Measurements from ENCODE around the gene KSR1. TPM values are rescaled to one million over a fixed set of nuclear protein-coding genes. Genes with fewer than 3 reads are reported as not detected.

The KSR1 gene
- polyA plus RNA-seq, 1 of the 3 experiments (the other 2 are of a cell fraction), result 7.5 TPM

DNA sequence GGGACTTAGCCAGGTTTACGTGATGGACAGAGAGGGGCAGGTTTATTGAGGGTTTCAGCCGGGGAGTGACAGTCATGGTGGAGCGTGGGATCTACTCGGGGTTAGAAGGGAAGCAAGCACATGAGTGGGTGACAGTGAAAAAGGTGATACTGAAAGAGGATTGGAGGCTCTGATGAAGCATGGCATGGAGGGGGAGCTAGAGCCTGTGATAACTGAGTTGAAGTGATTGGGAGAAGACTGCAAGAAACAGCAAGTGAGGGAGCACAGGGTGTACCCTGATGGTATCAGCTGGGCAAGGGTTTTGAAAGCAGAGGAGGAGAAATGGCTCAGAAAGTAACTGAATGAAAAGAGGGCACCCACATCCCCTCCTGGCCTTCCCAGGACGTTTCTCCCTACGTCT, 6.7 kb upstream of the KSR1 start (continued):
- TF ChIP-seq, protein P1, sequence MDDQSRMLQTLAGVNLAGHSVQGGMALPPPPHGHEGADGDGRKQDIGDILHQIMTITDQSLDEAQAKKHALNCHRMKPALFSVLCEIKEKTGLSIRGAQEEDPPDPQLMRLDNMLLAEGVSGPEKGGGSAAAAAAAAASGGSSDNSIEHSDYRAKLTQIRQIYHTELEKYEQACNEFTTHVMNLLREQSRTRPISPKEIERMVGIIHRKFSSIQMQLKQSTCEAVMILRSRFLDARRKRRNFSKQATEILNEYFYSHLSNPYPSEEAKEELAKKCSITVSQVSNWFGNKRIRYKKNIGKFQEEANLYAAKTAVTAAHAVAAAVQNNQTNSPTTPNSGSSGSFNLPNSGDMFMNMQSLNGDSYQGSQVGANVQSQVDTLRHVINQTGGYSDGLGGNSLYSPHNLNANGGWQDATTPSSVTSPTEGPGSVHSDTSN (IDR thresholded peaks at IDR 0.05), result no peak
- no peak for TF ChIP-seq TCF12 (IDR thresholded peaks at IDR 0.05)

DNA sequence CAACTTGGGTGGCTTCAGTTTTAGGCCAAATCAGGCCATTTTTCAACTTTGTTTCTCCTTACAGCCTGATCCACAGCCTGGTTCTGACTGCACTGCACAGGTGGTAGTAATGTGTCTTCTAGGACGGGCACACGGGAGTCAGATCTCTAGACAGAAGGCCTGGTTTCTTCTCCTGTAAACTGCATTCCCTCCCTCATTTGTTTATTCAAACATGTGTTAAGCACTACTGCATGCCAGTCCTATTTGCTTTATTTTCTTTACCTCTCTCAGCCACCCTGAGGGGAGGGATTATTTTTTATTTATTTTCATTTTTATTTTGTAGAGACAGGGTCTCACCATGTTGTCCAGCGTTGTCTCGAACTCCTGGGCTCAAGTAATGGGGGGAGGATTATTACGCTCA, 6.3 kb upstream of the KSR1 start:
- Histone ChIP-seq H2AFZ (ENCODE audit: low read depth) (no peak overlapping the region), H3K79me2 (ENCODE audit: insufficient read depth) (no peaks in the 10 kb centered on the region), H3K9me3 (no peaks in the 10 kb centered on the region), H3K27ac (ENCODE audit: low read depth in 2 of 2, low read length in 1 of 2) (no peak overlapping the region), H3K4me3 (ENCODE audit: low read depth in 2 of 2, low read length in 1 of 2) (no peak overlapping the region), H3K4me2 (no peak overlapping the region), H3K4me1 (ENCODE audit: control insufficient read depth in 1 of 2, insufficient read depth in 2 of 2, low read depth in 1 of 2, low read length in 1 of 2) (peaks cover 0 to 2% of the 10 kb centered on the region in 2 experiments; a peak in 2 of 4 replicates), H4K20me1 (ENCODE audit: insufficient read depth) (0 out of 2 replicates have a peak, but pooled peaks cover 3% of the 10 kb centered on the region), H3K9ac (no peak overlapping the region), H3K27me3 (ENCODE audit: insufficient read depth) (no peaks in the 10 kb centered on the region), H3K36me3 (replicated peaks in 1 of 2; ENCODE audit: control insufficient read depth in 1 of 2, insufficient read depth in 2 of 2, low read length in 1 of 2) (no peaks in the 10 kb centered on the region), H3K9me2 (no peaks in the 10 kb centered on the region), H3F3A (replicated peaks; ENCODE audit: insufficient read depth) (peaks cover 14% of the 10 kb centered on the region)
- TF ChIP-seq ELF1 (IDR thresholded peaks at IDR 0.05), result no peak
- TF ChIP-seq SMC3 (IDR thresholded peaks at IDR 0.05; ENCODE audit: low read depth, low read length), result no peak
- no peak for TF ChIP-seq EZH2phosphoT487 (IDR thresholded peaks at IDR 0.05; ENCODE audit: borderline replicate concordance, low read depth)
- TF ChIP-seq CHD2 (IDR thresholded peaks at IDR 0.05; ENCODE audit: low read length, partially characterized antibody), result no peak
- TF ChIP-seq FOXM1 (IDR thresholded peaks at IDR 0.05; ENCODE audit: low read depth), result no peak
- no peak for TF ChIP-seq JUND (IDR thresholded peaks at IDR 0.05)
- no peak for TF ChIP-seq FOSL2 (IDR thresholded peaks at IDR 0.05; ENCODE audit: borderline replicate concordance, low read depth)
- TF ChIP-seq, protein P2, sequence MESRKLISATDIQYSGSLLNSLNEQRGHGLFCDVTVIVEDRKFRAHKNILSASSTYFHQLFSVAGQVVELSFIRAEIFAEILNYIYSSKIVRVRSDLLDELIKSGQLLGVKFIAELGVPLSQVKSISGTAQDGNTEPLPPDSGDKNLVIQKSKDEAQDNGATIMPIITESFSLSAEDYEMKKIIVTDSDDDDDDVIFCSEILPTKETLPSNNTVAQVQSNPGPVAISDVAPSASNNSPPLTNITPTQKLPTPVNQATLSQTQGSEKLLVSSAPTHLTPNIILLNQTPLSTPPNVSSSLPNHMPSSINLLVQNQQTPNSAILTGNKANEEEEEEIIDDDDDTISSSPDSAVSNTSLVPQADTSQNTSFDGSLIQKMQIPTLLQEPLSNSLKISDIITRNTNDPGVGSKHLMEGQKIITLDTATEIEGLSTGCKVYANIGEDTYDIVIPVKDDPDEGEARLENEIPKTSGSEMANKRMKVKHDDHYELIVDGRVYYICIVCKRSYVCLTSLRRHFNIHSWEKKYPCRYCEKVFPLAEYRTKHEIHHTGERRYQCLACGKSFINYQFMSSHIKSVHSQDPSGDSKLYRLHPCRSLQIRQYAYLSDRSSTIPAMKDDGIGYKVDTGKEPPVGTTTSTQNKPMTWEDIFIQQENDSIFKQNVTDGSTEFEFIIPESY (IDR thresholded peaks at IDR 0.05; ENCODE audit: borderline replicate concordance, low read depth), result no peak
- TF ChIP-seq SIN3A (IDR thresholded peaks at IDR 0.05; ENCODE audit: borderline replicate concordance, low read depth, low read length), result no peak
- 88% methylated on average over 5 of the region's 5 CpGs for WGBS (ENCODE audit: low lambda C conversion rate)
- ChIA-PET CTCF (interaction anchor here (3.0 to 10.9 kb wide), 2 partner anchors 69 to 149 kb away, joined by 11 to 222 read pairs; no protein-coding TSS in a partner anchor), POLR2A (no interaction called here)
- DNase-seq, result no peak

DNA sequence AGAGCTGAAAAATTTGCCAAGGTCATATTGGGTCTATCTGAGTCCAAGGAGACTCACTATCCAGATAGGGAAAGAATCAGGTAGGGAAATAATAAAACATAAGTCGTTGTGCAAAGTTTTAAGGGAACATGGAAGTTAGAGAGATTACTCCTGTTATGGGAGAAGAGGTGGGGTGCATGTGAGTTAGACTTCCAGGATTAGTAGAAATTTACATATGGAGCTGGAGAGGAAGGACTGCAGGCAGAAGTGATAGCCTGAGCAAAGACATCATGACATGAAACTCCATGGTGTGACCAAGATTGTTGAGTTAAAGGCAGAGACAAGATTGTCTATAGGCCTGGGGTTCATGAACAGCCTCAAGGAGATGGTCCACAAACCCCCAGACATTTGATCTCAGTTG, 5.8 kb upstream of the KSR1 start:
- no peak for DNase-seq
- H3K27me3 ChIP-seq (ENCODE audit: insufficient read depth), result no peaks in the 10 kb centered on the region
- no peak overlapping the region for H3K4me2 ChIP-seq
- peaks cover 14% of the 10 kb centered on the region for H3F3A ChIP-seq (replicated peaks; ENCODE audit: insufficient read depth)
- H3K4me3 ChIP-seq (ENCODE audit: low read depth in 2 of 2, low read length in 1 of 2), result no peak overlapping the region
- no peaks in the 10 kb centered on the region for H3K9me3 ChIP-seq
- 57% methylated on average over 1 of the region's 1 CpG for WGBS (ENCODE audit: low lambda C conversion rate)
- H3K9ac ChIP-seq, result no peak overlapping the region
- H3K4me1 ChIP-seq (ENCODE audit: control insufficient read depth in 1 of 2, insufficient read depth in 2 of 2, low read depth in 1 of 2, low read length in 1 of 2), result peaks cover 0 to 4% of the 10 kb centered on the region in 2 experiments; a peak in 2 of 4 replicates
- H3K36me3 ChIP-seq (replicated peaks in 1 of 2; ENCODE audit: control insufficient read depth in 1 of 2, insufficient read depth in 2 of 2, low read length in 1 of 2), result no peaks in the 10 kb centered on the region
- POLR2A ChIA-PET, result no interaction called here
- CTCF ChIA-PET, result interaction anchor here (3.0 to 10.9 kb wide), 2 partner anchors 70 to 148 kb away, joined by 11 to 222 read pairs; no protein-coding TSS in a partner anchor
- 0 out of 2 replicates have a peak, but pooled peaks cover 3% of the 10 kb centered on the region for H4K20me1 ChIP-seq (ENCODE audit: insufficient read depth)
- H3K27ac ChIP-seq (ENCODE audit: low read depth in 2 of 2, low read length in 1 of 2), result no peak overlapping the region
- H3K79me2 ChIP-seq (ENCODE audit: insufficient read depth), result no peaks in the 10 kb centered on the region
- H2AFZ ChIP-seq (ENCODE audit: low read depth), result no peak overlapping the region
- H3K9me2 ChIP-seq, result no peaks in the 10 kb centered on the region
- TF ChIP-seq YY1 (IDR thresholded peaks at IDR 0.05; ENCODE audit: low read depth) (no peak), MXI1 (IDR thresholded peaks at IDR 0.05; ENCODE audit: low read depth, low read length) (no peak), TAF1 (IDR thresholded peaks at IDR 0.05; ENCODE audit: borderline replicate concordance, low read depth, low read length) (no peak), RXRA (IDR thresholded peaks at IDR 0.05; ENCODE audit: borderline replicate concordance, low read depth) (no peak), NRF1 (IDR thresholded peaks at IDR 0.05; ENCODE audit: low read depth, low read length) (no peak), JUND (IDR thresholded peaks at IDR 0.05) (no peak), SIN3A (IDR thresholded peaks at IDR 0.05; ENCODE audit: borderline replicate concordance, low read depth, low read length) (no peak), SMC3 (IDR thresholded peaks at IDR 0.05; ENCODE audit: low read depth, low read length) (no peak)
- TF ChIP-seq, protein P1 (IDR thresholded peaks at IDR 0.05), result no peak
- TF ChIP-seq, protein P3, sequence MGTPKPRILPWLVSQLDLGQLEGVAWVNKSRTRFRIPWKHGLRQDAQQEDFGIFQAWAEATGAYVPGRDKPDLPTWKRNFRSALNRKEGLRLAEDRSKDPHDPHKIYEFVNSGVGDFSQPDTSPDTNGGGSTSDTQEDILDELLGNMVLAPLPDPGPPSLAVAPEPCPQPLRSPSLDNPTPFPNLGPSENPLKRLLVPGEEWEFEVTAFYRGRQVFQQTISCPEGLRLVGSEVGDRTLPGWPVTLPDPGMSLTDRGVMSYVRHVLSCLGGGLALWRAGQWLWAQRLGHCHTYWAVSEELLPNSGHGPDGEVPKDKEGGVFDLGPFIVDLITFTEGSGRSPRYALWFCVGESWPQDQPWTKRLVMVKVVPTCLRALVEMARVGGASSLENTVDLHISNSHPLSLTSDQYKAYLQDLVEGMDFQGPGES (IDR thresholded peaks at IDR 0.05; ENCODE audit: low read depth, low read length), result no peak
- TF ChIP-seq, protein P4, sequence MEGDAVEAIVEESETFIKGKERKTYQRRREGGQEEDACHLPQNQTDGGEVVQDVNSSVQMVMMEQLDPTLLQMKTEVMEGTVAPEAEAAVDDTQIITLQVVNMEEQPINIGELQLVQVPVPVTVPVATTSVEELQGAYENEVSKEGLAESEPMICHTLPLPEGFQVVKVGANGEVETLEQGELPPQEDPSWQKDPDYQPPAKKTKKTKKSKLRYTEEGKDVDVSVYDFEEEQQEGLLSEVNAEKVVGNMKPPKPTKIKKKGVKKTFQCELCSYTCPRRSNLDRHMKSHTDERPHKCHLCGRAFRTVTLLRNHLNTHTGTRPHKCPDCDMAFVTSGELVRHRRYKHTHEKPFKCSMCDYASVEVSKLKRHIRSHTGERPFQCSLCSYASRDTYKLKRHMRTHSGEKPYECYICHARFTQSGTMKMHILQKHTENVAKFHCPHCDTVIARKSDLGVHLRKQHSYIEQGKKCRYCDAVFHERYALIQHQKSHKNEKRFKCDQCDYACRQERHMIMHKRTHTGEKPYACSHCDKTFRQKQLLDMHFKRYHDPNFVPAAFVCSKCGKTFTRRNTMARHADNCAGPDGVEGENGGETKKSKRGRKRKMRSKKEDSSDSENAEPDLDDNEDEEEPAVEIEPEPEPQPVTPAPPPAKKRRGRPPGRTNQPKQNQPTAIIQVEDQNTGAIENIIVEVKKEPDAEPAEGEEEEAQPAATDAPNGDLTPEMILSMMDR (IDR thresholded peaks at IDR 0.05), result no peak
